ENCODE data around the gene TIAM2.

DNA sequence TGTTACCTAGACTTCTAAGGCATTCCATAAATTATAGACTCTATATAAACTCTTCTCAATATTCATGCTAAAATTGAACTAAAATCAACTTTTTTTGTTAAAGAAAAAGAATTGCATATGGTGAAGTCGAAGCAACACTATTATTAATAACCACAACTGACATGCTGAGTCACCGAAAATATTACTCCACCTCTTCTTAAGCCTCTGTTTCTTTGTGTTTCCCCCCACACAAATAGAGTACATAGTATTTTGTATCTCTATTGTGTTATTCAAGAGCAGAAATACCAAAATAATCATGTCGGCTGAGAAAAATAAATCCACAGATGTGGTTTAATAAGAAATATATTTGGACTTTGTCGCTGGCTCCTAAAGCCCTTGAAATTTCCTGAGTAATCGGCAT, 295.4 kb downstream of the TIAM2 start:
- TF ChIP-seq, protein P1, sequence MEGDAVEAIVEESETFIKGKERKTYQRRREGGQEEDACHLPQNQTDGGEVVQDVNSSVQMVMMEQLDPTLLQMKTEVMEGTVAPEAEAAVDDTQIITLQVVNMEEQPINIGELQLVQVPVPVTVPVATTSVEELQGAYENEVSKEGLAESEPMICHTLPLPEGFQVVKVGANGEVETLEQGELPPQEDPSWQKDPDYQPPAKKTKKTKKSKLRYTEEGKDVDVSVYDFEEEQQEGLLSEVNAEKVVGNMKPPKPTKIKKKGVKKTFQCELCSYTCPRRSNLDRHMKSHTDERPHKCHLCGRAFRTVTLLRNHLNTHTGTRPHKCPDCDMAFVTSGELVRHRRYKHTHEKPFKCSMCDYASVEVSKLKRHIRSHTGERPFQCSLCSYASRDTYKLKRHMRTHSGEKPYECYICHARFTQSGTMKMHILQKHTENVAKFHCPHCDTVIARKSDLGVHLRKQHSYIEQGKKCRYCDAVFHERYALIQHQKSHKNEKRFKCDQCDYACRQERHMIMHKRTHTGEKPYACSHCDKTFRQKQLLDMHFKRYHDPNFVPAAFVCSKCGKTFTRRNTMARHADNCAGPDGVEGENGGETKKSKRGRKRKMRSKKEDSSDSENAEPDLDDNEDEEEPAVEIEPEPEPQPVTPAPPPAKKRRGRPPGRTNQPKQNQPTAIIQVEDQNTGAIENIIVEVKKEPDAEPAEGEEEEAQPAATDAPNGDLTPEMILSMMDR (IDR thresholded peaks at IDR 0.05; ENCODE audit: borderline replicate concordance, extremely low read depth, low read length, poor library complexity, severe bottlenecking) = no peak
- no peak for TF ChIP-seq EZH2 (IDR thresholded peaks at IDR 0.05; ENCODE audit: borderline replicate concordance, low read depth, low read length, severe bottlenecking)

Data from DND-41 (cell line).